ENCODE measurements around the gene LHFPL6. TPM values are rescaled to one million over a fixed set of nuclear protein-coding genes. Genes with fewer than 3 reads are reported as not detected.
A peak's percentile ranks its signal among the peaks of the same experiment; 100 is the strongest.

The LHFPL6 gene
- total RNA-seq, 1 donor from 2014 or later, result 63.7 TPM

GRCh38 chr13:39317291-39317690 lies 285.7 kb downstream of the LHFPL6 start:
- intact Hi-C loops (cut with DNase I), result no loop called here
- ATAC-seq, result peak; percentile 88
- no peak for DNase-seq (ENCODE audit: missing footprints)

GRCh38 chr13:39315796-39316195 lies 287.2 kb downstream of the LHFPL6 start:
- intact Hi-C loops (cut with DNase I), result no loop called here
- ATAC-seq (no peak), DNase-seq (ENCODE audit: missing footprints) (no peak)

- DNase-seq (ENCODE audit: missing footprints) (no peak), ATAC-seq (no peak)
- intact Hi-C loops (cut with DNase I), result loop anchor here (5.0 kb wide), 1 partner anchor 36 kb away; no protein-coding TSS in a partner anchor
Observed at GRCh38 chr13:39313721-39314120, 289.3 kb downstream of the LHFPL6 start.

- intact Hi-C loops (cut with DNase I), result loop anchor here (5.0 kb wide), 1 partner anchor 35 kb away; no protein-coding TSS in a partner anchor
- DNase-seq (ENCODE audit: missing footprints) (no peak), ATAC-seq (no peak)
Observed at GRCh38 chr13:39312596-39312995, 290.4 kb downstream of the LHFPL6 start.

- DNase-seq (ENCODE audit: missing footprints), result no peak
- intact Hi-C loops (cut with DNase I), result loop anchor here (5.0 kb wide), 1 partner anchor 34 kb away; no protein-coding TSS in a partner anchor
- ATAC-seq, result peak; percentile 87
Observed at GRCh38 chr13:39311619-39312018, 291.4 kb downstream of the LHFPL6 start.

GRCh38 chr13:39310961-39311360 lies 292.0 kb downstream of the LHFPL6 start:
- ATAC-seq, result no peak

GRCh38 chr13:39306639-39307589 lies 296.1 kb downstream of the LHFPL6 start:
- no peak for DNase-seq (ENCODE audit: missing footprints)
- no peak for ATAC-seq
- intact Hi-C loops (cut with DNase I), result no loop called here

More at GRCh38 chr13:39310961-39311360, 292.0 kb downstream of the LHFPL6 start:
- DNase-seq (ENCODE audit: missing footprints), result no peak
- intact Hi-C loops (cut with DNase I), result loop anchor here (5.0 kb wide), 1 partner anchor 34 kb away; no protein-coding TSS in a partner anchor

- ATAC-seq (no peak), DNase-seq (ENCODE audit: missing footprints) (no peak)
- intact Hi-C loops (cut with DNase I), result no loop called here
Observed at GRCh38 chr13:39302820-39303219, 300.2 kb downstream of the LHFPL6 start.

- DNase-seq (ENCODE audit: missing footprints) (no peak), ATAC-seq (no peak)
- intact Hi-C loops (cut with DNase I), result no loop called here
Observed at GRCh38 chr13:39298951-39299350, 304.0 kb downstream of the LHFPL6 start.

GRCh38 chr13:39297664-39298171 lies 305.3 kb downstream of the LHFPL6 start:
- ATAC-seq (peak; percentile 60), DNase-seq (ENCODE audit: missing footprints) (no peak)
- intact Hi-C loops (cut with DNase I), result no loop called here

GRCh38 chr13:39297023-39297422 lies 306.0 kb downstream of the LHFPL6 start:
- DNase-seq (ENCODE audit: missing footprints) (no peak), ATAC-seq (no peak)
- intact Hi-C loops (cut with DNase I), result no loop called here

GRCh38 chr13:39296193-39296592 lies 306.8 kb downstream of the LHFPL6 start:
- intact Hi-C loops (cut with DNase I), result no loop called here
- ATAC-seq (no peak), DNase-seq (ENCODE audit: missing footprints) (no peak)

Other genes starting within 250 kb of the LHFPL6 start
- gene COG6, start 52.5 kb upstream of the LHFPL6 start, total RNA-seq, result 21.4 TPM

All from Right ventricle myocardium inferior (tissue), 1 donor.